SK-N-SH (cell line): ENCODE measurements around the gene TOM1L1. TPM values are rescaled to one million over a fixed set of nuclear protein-coding genes. Genes with fewer than 3 reads are reported as not detected.

Source experiments
- CTCF ChIA-PET: fragments of 300-600, 350-600 bp; formaldehyde crosslinking; extraction: SDS; loops from one replicate; lab custom pipeline; 2021; lab: Yijun Ruan, JAX
- POLR2A ChIA-PET: fragments of 350-600 bp; sonication (Branson Sonifier 250); formaldehyde crosslinking; extraction: SDS; loops from one replicate; lab custom pipeline; 2020; ENCODE audit warnings: antibody characterized with exemption, inconsistent platforms; lab: Yijun Ruan, JAX
- DNase-seq: peaks from one replicate; pipeline ENCODE4 v3.0.0; 2012
- H2AFZ ChIP-seq: fragments of 200-600 bp; sonication (generic); 2 replicates; pipeline ENCODE4 v1.8.1; 2016; ENCODE audit warnings: antibody characterized with exemption, mild to moderate bottlenecking, low read depth
- H3F3A ChIP-seq: fragments of 200-600 bp; sonication (generic); replicated peaks from 2 replicates; pipeline ENCODE3; 2016; ENCODE audit warnings: antibody characterized with exemption, mild to moderate bottlenecking; ENCODE audit not compliant: insufficient read depth
- H3K27ac ChIP-seq, 2 experiments: fragments of 200-500 bp in 1 of 2; fragments of 200-600 bp in 1 of 2; sonication (Bioruptor generic) in 1 of 2; sonication (generic), shearing (Covaris generic) in 1 of 2; 2 replicates each; pipeline versions ENCODE4 v1.5.1 to v1.6.1; 2014 to 2016; ENCODE audit warnings: low read depth in 2 of 2, inconsistent platforms in 1 of 2, low read length in 1 of 2, mild to moderate bottlenecking in 1 of 2, mixed read lengths in 1 of 2
- H3K27me3 ChIP-seq: fragments of 200-600 bp; sonication (generic), shearing (Covaris generic); 2 replicates; pipeline ENCODE4 v1.6.1; 2016; ENCODE audit warnings: mixed run types; ENCODE audit not compliant: insufficient read depth
- H3K36me3 ChIP-seq, 2 experiments: fragments of 200-500 bp in 1 of 2; fragments of 200-600 bp in 1 of 2; sonication (Bioruptor generic) in 1 of 2; sonication (generic) in 1 of 2; replicated peaks in 1 of 2; 2 replicates each; pipeline versions ENCODE3 to v1.5.1; 2014 to 2016; ENCODE audit warnings: low read length in 1 of 2, mild to moderate bottlenecking in 1 of 2; ENCODE audit not compliant: insufficient read depth in 2 of 2, control insufficient read depth in 1 of 2
- H3K4me1 ChIP-seq, 2 experiments: fragments of 200-500 bp in 1 of 2; fragments of 200-600 bp in 1 of 2; sonication (Bioruptor generic) in 1 of 2; sonication (generic), shearing (Covaris generic) in 1 of 2; 2 replicates each; pipeline versions ENCODE4 v1.5.1 to v1.6.1; 2014 to 2016; ENCODE audit warnings: low read depth in 1 of 2, low read length in 1 of 2, mixed run types in 1 of 2; ENCODE audit not compliant: insufficient read depth in 2 of 2, control insufficient read depth in 1 of 2
- H3K4me2 ChIP-seq: fragments of 200-600 bp; sonication (generic), shearing (Covaris generic); 2 replicates; pipeline ENCODE4 v1.6.1; 2017; ENCODE audit warnings: mixed run types
- H3K4me3 ChIP-seq, 2 experiments: fragments of 200-500 bp in 1 of 2; fragments of 200-600 bp in 1 of 2; sonication (Bioruptor generic) in 1 of 2; sonication (generic), shearing (Covaris generic) in 1 of 2; 2 replicates each; pipeline versions ENCODE4 v1.5.1 to v1.8.1; 2014 to 2016; ENCODE audit warnings: low read depth in 2 of 2, inconsistent platforms in 1 of 2, low read length in 1 of 2, mild to moderate bottlenecking in 1 of 2, mixed read lengths in 1 of 2, moderate library complexity in 1 of 2
- H3K79me2 ChIP-seq: fragments of 200-600 bp; sonication (generic); 2 replicates; pipeline ENCODE4 v1.8.1; 2017; ENCODE audit warnings: mild to moderate bottlenecking; ENCODE audit not compliant: insufficient read depth
- H3K9ac ChIP-seq: fragments of 200-600 bp; sonication (generic); 2 replicates; pipeline ENCODE4 v1.6.1; 2017; ENCODE audit warnings: mixed run types
- H3K9me2 ChIP-seq: fragments of 200-600 bp; sonication (generic); 2 replicates; pipeline ENCODE4 v1.6.1; 2017; ENCODE audit warnings: mixed run types
- H3K9me3 ChIP-seq: fragments of 200-600 bp; sonication (generic); 2 replicates; pipeline ENCODE4 v1.6.1; 2017; ENCODE audit warnings: mixed run types, mild to moderate bottlenecking, moderate library complexity
- H4K20me1 ChIP-seq: fragments of 200-600 bp; sonication (generic); 2 replicates; pipeline ENCODE4 v1.6.1; 2017; ENCODE audit warnings: mild to moderate bottlenecking, mixed run types; ENCODE audit not compliant: insufficient read depth
- CHD2 ChIP-seq: fragments of 150-350 bp; IDR thresholded peaks from 2 replicates; pipeline ENCODE4 v1.6.1; 2018; ENCODE audit warnings: low read length; ENCODE audit not compliant: partially characterized antibody
- CTCF ChIP-seq: fragments of 200-600 bp; sonication (generic); IDR thresholded peaks from 2 replicates; pipeline ENCODE4 v1.6.1; 2017; ENCODE audit warnings: antibody characterized with exemption, mild to moderate bottlenecking, moderate library complexity
- EP300 ChIP-seq, 2 experiments: IDR thresholded peaks; 2 replicates each; pipeline versions ENCODE4 v1.4.0 to v1.6.1; 2012; ENCODE audit warnings: borderline replicate concordance in 1 of 2, low read depth in 1 of 2, low read length in 1 of 2
- EZH2phosphoT487 ChIP-seq: fragments of 200-600 bp; sonication (generic); IDR thresholded peaks from 2 replicates; pipeline ENCODE4 v1.6.1; 2017; ENCODE audit warnings: low read depth, mixed run types, mild to moderate bottlenecking, antibody characterized with exemption, moderate library complexity, borderline replicate concordance
- FOSL2 ChIP-seq: IDR thresholded peaks from 2 replicates; pipeline ENCODE4 v1.4.0; 2012; ENCODE audit warnings: low read depth, mild to moderate bottlenecking, moderate library complexity, borderline replicate concordance
- FOXM1 ChIP-seq: IDR thresholded peaks from 2 replicates; pipeline ENCODE4 v1.4.0; 2012; ENCODE audit warnings: low read depth, mild to moderate bottlenecking
- IRF3 ChIP-seq: fragments of 150-350 bp; IDR thresholded peaks from 2 replicates; pipeline ENCODE4 v1.6.1; 2016; ENCODE audit warnings: mild to moderate bottlenecking, low read depth, low read length
- JUND ChIP-seq: IDR thresholded peaks from 2 replicates; pipeline ENCODE4 v1.4.0; 2012
- MEF2A ChIP-seq: IDR thresholded peaks from 2 replicates; pipeline ENCODE4 v1.4.0; 2012; ENCODE audit warnings: low read depth, borderline replicate concordance
- MXI1 ChIP-seq: IDR thresholded peaks from 2 replicates; pipeline ENCODE4 v1.6.1; 2012; ENCODE audit warnings: mild to moderate bottlenecking, low read depth, low read length, improper control_type of control experiment
- NFIC ChIP-seq: IDR thresholded peaks from 2 replicates; pipeline ENCODE4 v1.4.0; 2012; ENCODE audit warnings: borderline replicate concordance
- NRF1 ChIP-seq: IDR thresholded peaks from 2 replicates; pipeline ENCODE4 v1.6.1; 2012; ENCODE audit warnings: low read depth, mild to moderate bottlenecking, low read length
- POLR2AphosphoS5 ChIP-seq: IDR thresholded peaks from 2 replicates; pipeline ENCODE4 v1.6.1; 2012; ENCODE audit warnings: low read depth, low read length
- RAD21 ChIP-seq: IDR thresholded peaks from 2 replicates; pipeline ENCODE4 v1.6.1; 2012; ENCODE audit warnings: mild to moderate bottlenecking, low read length
- RFX5 ChIP-seq: IDR thresholded peaks from 2 replicates; pipeline ENCODE4 v1.6.1; 2012; ENCODE audit warnings: mild to moderate bottlenecking, improper control_type of control experiment, low read length
- SMC3 ChIP-seq: IDR thresholded peaks from 2 replicates; pipeline ENCODE4 v1.6.1; 2012; ENCODE audit warnings: low read depth, low read length, improper control_type of control experiment
- TCF12 ChIP-seq: IDR thresholded peaks from 2 replicates; pipeline ENCODE4 v1.4.0; 2012
- TEAD4 ChIP-seq: IDR thresholded peaks from 2 replicates; pipeline ENCODE4 v1.4.0; 2012; ENCODE audit warnings: mild to moderate bottlenecking, borderline replicate concordance; ENCODE audit not compliant: insufficient read depth
- USF2 ChIP-seq: fragments of 150-350 bp; IDR thresholded peaks from 2 replicates; pipeline ENCODE4 v1.6.1; 2017; ENCODE audit warnings: antibody characterized with exemption, low read length, low read depth, borderline replicate concordance
- ZBTB33 ChIP-seq: IDR thresholded peaks from 2 replicates; pipeline ENCODE4 v1.4.0; 2012; ENCODE audit warnings: low read depth, borderline replicate concordance
- WGBS: methylation state at CpG from one replicate; pipeline ENCODE4 v1.1.6; 2017; ENCODE audit warnings: low lambda C conversion rate; 5-methylcytosine and 5-hydroxymethylcytosine counted together
- polyA plus RNA-seq, 3 experiments: library from polyadenylated mRNA; depleted of rRNA; stranded (reverse); fragments of >200 nt; gene quantifications; 2 replicates each; pipeline ENCODE4 v1.2.3, GENCODE V29; 2012
- TF ChIP-seq, protein P1 (sequence below): IDR thresholded peaks from 2 replicates; pipeline ENCODE4; 2012
- TF ChIP-seq, protein P2 (sequence below): IDR thresholded peaks from 2 replicates; pipeline ENCODE4 v1.4.0; 2012; ENCODE audit warnings: low read depth, borderline replicate concordance

The TOM1L1 gene
- polyA plus RNA-seq, 1 of the 3 experiments (the other 2 are of a cell fraction): 46.5 TPM

- WGBS: 0% methylated on average over 1 of the region's 1 CpG
- CTCF ChIA-PET: interaction anchor here (0.6 to 3.8 kb wide), 35 partner anchors 9 to 1859 kb away, joined by 3 to 18 read pairs (median 3); partner anchors contain the start of genes STXBP4 and TOM1L1
These were observed 9.4 kb upstream of the TOM1L1 start for GRCh38 chr17:54891176-54891821.

More at GRCh38 chr17:54891176-54891821, 9.4 kb upstream of the TOM1L1 start:
- no peak overlapping the region for H3K9ac ChIP-seq
- H3K79me2 ChIP-seq: no peaks in the 10 kb centered on the region
- H3K27me3 ChIP-seq: no peaks in the 10 kb centered on the region
- POLR2A ChIA-PET: no interaction called here
- TF ChIP-seq RAD21: peak; percentile 99
- TF ChIP-seq NFIC: peak; percentile 14; the same call in 1 of the 2 replicates
- TF ChIP-seq TCF12: peak; percentile 23; the same call in 1 of the 2 replicates
- TF ChIP-seq FOSL2: peak; percentile 83
- TF ChIP-seq EZH2phosphoT487: no peak
- TF ChIP-seq FOXM1: no peak
- TF ChIP-seq CHD2: peak; percentile 77
- no peak for TF ChIP-seq USF2
- TF ChIP-seq, protein P1, sequence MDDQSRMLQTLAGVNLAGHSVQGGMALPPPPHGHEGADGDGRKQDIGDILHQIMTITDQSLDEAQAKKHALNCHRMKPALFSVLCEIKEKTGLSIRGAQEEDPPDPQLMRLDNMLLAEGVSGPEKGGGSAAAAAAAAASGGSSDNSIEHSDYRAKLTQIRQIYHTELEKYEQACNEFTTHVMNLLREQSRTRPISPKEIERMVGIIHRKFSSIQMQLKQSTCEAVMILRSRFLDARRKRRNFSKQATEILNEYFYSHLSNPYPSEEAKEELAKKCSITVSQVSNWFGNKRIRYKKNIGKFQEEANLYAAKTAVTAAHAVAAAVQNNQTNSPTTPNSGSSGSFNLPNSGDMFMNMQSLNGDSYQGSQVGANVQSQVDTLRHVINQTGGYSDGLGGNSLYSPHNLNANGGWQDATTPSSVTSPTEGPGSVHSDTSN: 0 out of 2 replicates have a peak, but pooled peaks have one; percentile 11
- TF ChIP-seq TEAD4: no peak
- TF ChIP-seq EP300 (IDR thresholded peaks at IDR 0.05; ENCODE audit: borderline replicate concordance in 1 of 2, low read depth in 1 of 2, low read length in 1 of 2): peak in 1 of 2 experiments; percentile 64; a peak in 1 of 4 replicates
- peak; percentile 56; the same call in 1 of the 2 replicates for TF ChIP-seq RFX5
- no peak for TF ChIP-seq ZBTB33
- peak; percentile 44; the same call in 1 of the 2 replicates for TF ChIP-seq MXI1
- TF ChIP-seq JUND: peak; percentile 36; the same call in 1 of the 2 replicates
- TF ChIP-seq, protein P2, sequence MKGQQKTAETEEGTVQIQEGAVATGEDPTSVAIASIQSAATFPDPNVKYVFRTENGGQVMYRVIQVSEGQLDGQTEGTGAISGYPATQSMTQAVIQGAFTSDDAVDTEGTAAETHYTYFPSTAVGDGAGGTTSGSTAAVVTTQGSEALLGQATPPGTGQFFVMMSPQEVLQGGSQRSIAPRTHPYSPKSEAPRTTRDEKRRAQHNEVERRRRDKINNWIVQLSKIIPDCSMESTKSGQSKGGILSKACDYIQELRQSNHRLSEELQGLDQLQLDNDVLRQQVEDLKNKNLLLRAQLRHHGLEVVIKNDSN: no peak
- TF ChIP-seq NRF1: peak; percentile 16; the same call in 1 of the 2 replicates
- TF ChIP-seq SMC3: peak; percentile 80
- no peak for TF ChIP-seq MEF2A
- no peak for TF ChIP-seq POLR2AphosphoS5
- TF ChIP-seq IRF3: no peak
- peak; percentile 87 for TF ChIP-seq CTCF
- TF ChIP-seq, all 33 proteins: peak for 13
- H3K27ac ChIP-seq: 0 out of 4 replicates have a peak overlapping the region, but pooled peaks of 1 of the 2 experiments have one; percentile 35
- no peak overlapping the region for H3K4me3 ChIP-seq
- H3K36me3 ChIP-seq: no peaks in the 10 kb centered on the region
- peak; percentile 76 for DNase-seq
- no peak overlapping the region for H3K4me2 ChIP-seq
- no peak overlapping the region for H2AFZ ChIP-seq
- H3K9me3 ChIP-seq: no peaks in the 10 kb centered on the region
- H3K9me2 ChIP-seq: no peaks in the 10 kb centered on the region
- H3F3A ChIP-seq: no peaks in the 10 kb centered on the region
- peaks cover 0 to 2% of the 10 kb centered on the region in 2 experiments; a peak in 1 of 4 replicates for H3K4me1 ChIP-seq
- no peaks in the 10 kb centered on the region for H4K20me1 ChIP-seq
